ENCODE data around the gene AFF3.
"Not testable (repeated sequence)": the region's sequence is repeated elsewhere in the genome, so short reads cannot be mapped to it uniquely, and the experiment has no call there.

The AFF3 gene

DNA sequence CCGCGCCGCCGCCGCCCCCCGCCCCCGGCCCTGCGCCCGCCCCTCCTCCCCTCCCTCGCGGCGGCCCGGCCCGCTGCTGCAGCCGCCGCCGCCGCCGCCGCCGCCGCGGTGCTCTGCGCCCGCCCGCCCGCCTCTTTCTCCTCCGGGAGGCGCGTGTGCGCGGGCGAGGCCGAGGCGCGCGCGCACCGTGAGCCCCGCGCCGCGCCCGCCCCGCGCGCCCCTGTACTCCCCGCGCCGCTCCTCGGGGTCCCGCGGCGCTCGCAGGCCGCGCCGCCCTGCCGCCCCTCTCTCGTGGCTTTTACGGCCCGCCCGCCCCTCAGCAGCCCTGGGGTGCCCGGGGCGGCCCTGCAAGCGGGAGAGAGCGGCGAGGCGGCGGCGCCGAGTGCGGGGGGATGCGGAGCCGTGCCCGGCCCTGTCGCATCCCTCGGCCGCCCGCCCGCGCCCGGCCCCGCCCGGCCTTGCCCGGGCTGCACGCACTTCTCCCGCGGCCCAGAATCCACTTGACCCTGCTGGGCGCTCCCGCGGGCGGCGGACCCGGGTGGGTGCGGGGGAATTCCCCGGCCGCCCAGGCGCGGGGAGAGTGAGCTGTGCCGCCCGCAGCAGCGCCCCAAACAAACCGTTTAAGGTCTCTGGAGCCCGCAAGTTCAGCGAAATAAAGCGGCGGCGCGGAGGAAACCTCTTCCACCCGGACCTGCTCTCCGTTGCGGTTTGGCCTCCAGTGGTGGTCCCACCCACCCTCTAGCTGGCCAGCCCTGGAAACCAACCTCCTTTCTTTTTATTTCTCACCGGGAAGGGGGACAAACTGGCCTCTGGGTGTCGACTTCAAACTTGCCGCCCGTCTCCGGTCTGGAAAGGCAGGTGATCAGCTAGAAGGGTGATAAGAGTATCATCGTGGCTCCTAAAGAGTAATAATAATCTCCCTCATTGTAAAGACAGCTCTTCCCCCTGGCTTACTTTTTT lies 37.4 kb downstream of the AFF3 start:
- no peak for DNase-seq

GRCh38 chr2:100104265-100104664 lies 38.1 kb downstream of the AFF3 start:
- not testable (repeated sequence) for DNase-seq

DNA sequence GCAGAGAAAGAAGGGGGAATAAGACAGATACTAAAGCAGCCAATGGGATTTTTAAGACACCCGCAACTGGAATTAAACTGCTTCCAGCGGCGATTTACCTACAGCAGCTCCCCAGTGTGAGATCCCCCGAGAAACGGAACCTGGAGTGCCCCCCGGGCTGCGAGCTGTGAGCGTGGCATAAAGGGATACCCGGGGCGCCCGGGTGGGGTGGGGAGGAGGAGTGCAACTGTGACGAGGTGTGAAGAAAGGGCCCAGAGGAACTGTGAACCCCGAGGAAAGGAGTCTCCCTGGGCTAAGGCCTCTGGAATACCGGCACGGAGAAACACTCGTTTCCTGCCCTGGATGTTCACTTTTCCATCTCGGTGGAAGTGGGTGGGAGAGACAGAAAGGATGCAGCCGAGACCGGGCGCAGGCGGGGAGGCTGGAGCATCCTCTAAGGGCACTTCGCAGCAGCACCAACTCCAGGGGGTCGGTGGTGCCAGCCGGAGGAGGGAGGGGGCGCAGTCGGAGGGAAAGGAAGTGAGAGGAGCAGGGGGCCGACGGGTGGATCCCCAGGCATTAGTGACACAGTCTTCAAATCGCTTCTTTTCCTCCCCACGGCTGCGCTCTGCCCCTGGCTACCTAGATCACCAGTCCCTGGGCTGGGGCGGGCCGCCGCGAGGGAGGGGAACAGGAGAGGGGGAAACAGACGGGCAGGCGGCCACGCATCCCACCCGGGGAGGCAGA lies 38.7 kb downstream of the AFF3 start:
- not testable (repeated sequence) for DNase-seq

- not testable (repeated sequence) for DNase-seq
Observed at GRCh38 chr2:100102466-100103180, 39.8 kb downstream of the AFF3 start.

DNA sequence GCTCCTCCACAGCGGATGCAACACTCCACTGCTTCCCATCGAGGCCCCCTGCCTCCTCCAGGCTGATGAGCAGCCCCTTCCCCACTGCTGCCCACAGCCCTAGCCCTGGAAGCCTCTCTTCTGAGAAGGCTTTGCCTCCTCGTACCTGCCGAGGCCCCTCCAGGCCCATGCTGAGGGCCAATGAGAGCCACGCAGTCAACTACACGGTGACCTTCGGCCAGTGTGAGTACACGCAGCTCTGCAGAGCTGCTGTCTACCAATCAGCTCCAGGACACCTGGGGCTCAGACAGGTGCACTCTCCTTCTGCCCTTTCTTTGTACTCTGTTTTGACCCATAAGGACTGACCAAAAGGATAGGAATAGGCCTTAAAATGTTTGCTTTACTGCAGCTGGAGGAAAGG lies 43.5 kb downstream of the AFF3 start:
- not testable (repeated sequence) for DNase-seq

GRCh38 chr2:100097611-100098294 lies 44.6 kb downstream of the AFF3 start:
- not testable (repeated sequence) for DNase-seq

- not testable (repeated sequence) for DNase-seq
Observed at GRCh38 chr2:100095845-100096244, 46.5 kb downstream of the AFF3 start.

DNA sequence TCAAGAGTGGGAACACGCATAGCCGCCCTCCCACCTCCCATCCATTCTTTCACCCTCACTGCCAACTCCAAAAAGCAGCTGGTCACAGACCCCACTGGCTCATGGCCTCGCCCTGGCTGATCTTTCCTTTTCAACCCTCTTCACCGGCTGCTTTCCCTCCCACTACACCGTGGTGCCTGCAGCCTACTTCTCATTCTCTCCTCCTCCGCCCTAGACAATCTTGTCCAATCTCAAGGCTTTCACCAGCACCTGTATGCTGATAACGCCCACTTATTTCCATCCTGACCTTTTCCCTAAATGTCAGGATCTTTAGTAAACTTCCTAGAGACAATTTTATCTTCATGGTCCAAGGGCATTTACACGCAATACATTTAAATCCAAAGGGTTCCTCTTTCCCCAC lies 50.6 kb downstream of the AFF3 start:
- DNase-seq: not testable (repeated sequence)

DNA sequence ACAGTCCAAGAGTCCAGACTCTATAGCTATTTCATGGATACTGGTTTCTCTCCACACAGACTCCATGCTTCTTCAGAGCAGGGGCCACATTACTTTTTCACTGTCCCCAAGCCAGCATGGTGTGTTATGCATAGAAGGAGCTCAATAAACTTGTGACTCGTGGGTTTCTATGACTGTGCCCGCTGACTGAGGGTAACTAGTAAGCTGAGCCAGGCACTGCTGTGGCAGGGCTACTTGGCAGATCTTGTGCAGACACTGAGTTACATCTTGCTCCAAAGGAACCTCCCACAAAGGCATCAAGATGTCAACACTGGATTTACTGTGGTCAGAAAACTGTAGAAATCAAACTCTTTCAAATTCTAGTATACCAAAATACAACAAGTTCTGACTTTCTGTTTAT lies 56.6 kb downstream of the AFF3 start:
- DNase-seq: not testable (repeated sequence)

DNA sequence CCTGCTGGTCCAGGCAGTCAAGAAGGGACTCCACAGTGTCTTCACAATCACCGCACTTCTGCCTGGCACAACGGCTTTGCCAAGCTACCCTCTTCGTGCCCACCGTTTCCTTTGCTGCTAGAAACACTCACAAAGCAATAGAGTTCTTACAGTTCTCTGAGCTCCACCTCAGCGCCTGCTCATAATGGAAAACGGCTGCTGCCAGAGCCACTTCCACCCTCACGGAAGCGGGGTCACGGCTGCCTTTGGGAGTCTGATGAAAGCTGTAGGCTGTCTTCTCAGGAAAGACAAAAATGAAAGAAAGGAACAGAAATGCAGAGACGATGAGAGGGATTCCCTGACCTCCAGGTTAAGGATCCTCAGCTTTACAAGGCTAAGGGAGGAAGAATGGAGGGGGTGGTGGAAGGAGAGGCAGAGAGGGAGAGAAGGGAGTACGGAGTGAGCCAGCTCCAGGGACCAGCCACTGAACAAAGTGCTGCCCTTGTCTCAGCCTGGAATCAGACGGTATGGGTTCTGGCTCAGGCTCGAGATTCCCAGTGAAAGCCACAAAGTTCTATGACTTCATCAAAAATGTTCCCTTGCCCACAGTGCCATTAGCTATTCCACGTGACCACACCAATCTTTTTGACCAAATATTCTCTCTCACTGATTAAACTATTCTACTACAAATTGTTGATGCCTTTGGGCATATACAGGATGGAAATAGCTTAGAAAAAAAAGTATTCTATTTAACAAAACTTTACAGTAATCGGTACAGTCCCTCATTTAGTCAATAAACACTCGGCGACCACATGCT lies 58.8 kb downstream of the AFF3 start:
- not testable (repeated sequence) for DNase-seq

DNA sequence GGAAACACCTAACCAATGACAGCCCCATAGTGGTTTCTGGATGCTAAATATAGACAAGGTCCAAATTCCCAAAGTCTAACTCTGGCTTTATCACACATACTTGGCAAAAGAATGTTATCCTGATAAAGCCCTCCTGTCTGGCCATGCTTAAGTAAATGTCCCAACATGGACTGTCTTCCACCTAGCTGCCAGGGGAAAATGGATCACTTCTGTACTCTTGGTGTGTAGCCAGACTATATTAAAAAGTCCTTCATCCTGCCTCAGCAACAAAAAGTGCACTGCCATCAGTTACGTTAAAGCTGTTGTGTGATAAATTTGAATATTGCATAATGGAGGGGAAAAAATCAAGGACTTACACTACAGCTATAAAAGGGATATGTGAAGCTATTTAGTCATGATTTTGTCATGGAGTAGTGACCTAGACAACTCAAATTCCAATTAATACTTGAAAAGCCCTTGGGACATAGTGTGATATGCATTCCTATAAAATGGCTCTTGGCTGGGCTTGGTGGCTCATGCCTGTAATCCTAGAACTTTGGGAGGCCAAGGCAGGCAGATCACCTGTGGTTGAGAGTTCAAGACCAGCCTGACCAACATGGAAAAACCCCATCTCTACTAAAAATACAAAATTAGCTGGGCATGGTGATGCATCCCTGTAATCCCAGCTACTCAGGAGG lies 60.0 kb downstream of the AFF3 start:
- not testable (repeated sequence) for DNase-seq

DNA sequence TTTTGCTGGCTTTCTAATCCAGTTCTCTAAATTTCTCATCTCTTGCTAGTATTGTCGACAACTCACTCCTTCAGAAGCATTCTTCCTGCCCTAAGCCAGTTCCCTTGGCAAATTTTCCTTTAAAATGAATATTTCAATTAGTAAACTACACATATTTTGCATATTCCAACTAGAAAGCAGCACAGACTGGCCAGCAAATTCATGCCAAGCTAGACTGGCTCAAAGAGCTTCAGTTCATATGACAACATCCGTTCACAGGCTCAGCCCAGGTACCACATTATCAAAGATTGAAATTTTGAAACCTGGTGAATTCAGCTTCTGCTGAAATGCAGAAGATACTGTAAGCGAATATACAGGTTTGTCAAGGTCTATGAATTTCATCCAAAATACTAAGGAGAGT lies 64.5 kb downstream of the AFF3 start:
- DNase-seq: no peak

GRCh38 chr2:100077456-100077855 lies 64.9 kb downstream of the AFF3 start:
- no peak for DNase-seq

- DNase-seq: no peak
Observed at GRCh38 chr2:100075532-100075931, 66.9 kb downstream of the AFF3 start.

GRCh38 chr2:100073110-100073509 lies 69.3 kb downstream of the AFF3 start:
- DNase-seq: no peak

GRCh38 chr2:100072503-100072902 lies 69.9 kb downstream of the AFF3 start:
- DNase-seq: no peak

GRCh38 chr2:100071335-100072043 lies 70.9 kb downstream of the AFF3 start:
- DNase-seq: no peak

GRCh38 chr2:100070078-100070477 lies 72.3 kb downstream of the AFF3 start:
- DNase-seq: no peak

GRCh38 chr2:100068395-100068794 lies 74.0 kb downstream of the AFF3 start:
- no peak for DNase-seq

DNA sequence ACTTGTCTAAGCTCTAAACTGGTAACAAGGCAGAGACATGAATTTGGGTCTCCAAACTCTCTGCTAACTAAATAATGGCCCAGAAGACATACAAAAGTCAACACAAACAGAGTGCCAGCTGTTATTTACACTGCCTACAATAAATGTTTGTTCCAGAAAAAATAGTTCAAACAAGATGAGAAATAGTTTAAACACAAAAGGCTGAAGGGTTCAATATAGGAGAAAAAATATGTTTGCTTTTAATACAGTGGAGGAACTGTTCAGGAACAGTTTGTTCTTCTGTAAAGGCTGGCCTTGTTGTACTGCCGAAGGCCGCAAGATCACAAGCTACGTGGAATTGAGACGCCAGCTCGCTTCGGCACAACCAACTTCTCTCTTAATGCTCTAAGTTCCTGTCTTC lies 74.6 kb downstream of the AFF3 start:
- no peak for DNase-seq

DNA sequence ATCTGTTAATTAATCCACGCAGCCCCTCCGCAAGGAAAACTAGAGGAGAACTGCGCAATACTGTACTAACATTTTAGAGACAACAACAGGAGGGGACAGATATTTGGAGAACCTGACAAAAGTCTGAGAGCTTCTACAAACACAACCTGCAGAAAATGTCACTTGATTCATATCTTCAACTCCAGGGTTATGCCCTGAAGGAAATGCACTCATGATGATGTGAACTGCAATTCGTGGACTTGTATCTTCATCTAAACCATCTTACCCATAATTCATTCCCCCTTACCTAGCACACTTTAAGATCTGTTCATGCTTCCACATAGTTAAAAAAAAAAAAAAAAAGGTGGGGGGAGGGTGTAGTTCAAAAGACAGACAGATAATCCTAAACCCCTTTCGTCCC lies 75.5 kb downstream of the AFF3 start:
- DNase-seq: no peak

Measured in activated CD4-positive, alpha-beta T cell treated with anti-CD3 and anti-CD28 coated beads, Interleukin-10, Interleukin-2, amounts not matched to agents 100 ng/mL and 50 ng/mL, durations not matched to agents 16 hours and 8 hours (primary cell).